GM12878 (cell line): ENCODE results near the gene ACOT6. TPM values are rescaled to one million over a fixed set of nuclear protein-coding genes. Genes with fewer than 3 reads are reported as not detected.

ENCODE experiments used
- ATF7 ChIP-seq: fragments of 450-650 bp; IDR thresholded peaks from 2 replicates; pipeline ENCODE4 v1.6.1; 2016; ENCODE audit warnings: low read depth, mild to moderate bottlenecking
- BCL11A ChIP-seq: IDR thresholded peaks from 2 replicates; pipeline ENCODE4 v1.6.1; 2011; ENCODE audit warnings: low read depth, low read length
- CEBPZ ChIP-seq: fragments of 150-350 bp; IDR thresholded peaks from 2 replicates; pipeline ENCODE4 v1.6.1; 2016; ENCODE audit warnings: low read depth, low read length
- CHD1 ChIP-seq: IDR thresholded peaks from 2 replicates; pipeline ENCODE4 v1.6.1; 2012; ENCODE audit warnings: low read depth, low read length, improper control_type of control experiment
- CREB1 ChIP-seq: IDR thresholded peaks from 2 replicates; pipeline ENCODE4 v1.6.1; 2012; ENCODE audit warnings: low read depth, mild to moderate bottlenecking, inconsistent platforms
- FOXK2 ChIP-seq: fragments of 450-650 bp; IDR thresholded peaks from 2 replicates; pipeline ENCODE4 v1.6.1; 2017; ENCODE audit warnings: mild to moderate bottlenecking, moderate library complexity
- IKZF2 ChIP-seq, 2 experiments: fragments of 450-650 bp; IDR thresholded peaks; 2 replicates each; pipeline ENCODE4 v1.6.1; 2017; ENCODE audit warnings: mild to moderate bottlenecking in 2 of 2, moderate library complexity in 2 of 2
- IRF5 ChIP-seq: fragments of 450-650 bp; IDR thresholded peaks from 2 replicates; pipeline ENCODE4 v1.6.1; 2017; ENCODE audit warnings: borderline replicate concordance
- JUND ChIP-seq: IDR thresholded peaks from 2 replicates; pipeline ENCODE4 v1.6.1; 2012; ENCODE audit warnings: low read depth, mild to moderate bottlenecking, low read length, improper control_type of control experiment, moderate library complexity
- KAT2A ChIP-seq: conservative IDR thresholded peaks from 2 replicates; pipeline ENCODE4 v1.6.1; 2011; ENCODE audit warnings: low read depth, low read length; ENCODE audit not compliant: control insufficient read depth
- MEF2A ChIP-seq: IDR thresholded peaks from 2 replicates; pipeline ENCODE4 v1.6.1; 2011; ENCODE audit warnings: low read depth, mild to moderate bottlenecking, low read length, moderate library complexity; ENCODE audit not compliant: insufficient read depth
- NR2C1 ChIP-seq: fragments of 450-650 bp; IDR thresholded peaks from 2 replicates; pipeline ENCODE4 v1.6.1; 2017; ENCODE audit warnings: antibody characterized with exemption, mild to moderate bottlenecking, moderate library complexity
- PAX5 ChIP-seq: IDR thresholded peaks from 2 replicates; pipeline ENCODE4 v1.6.1; 2011; ENCODE audit warnings: low read depth, low read length, borderline replicate concordance
- PBX3 ChIP-seq: IDR thresholded peaks from 2 replicates; pipeline ENCODE4 v1.6.1; 2011; ENCODE audit warnings: mild to moderate bottlenecking, low read depth, low read length, moderate library complexity; ENCODE audit not compliant: insufficient replicate concordance
- RAD21 ChIP-seq: IDR thresholded peaks from 2 replicates; pipeline ENCODE4 v1.6.1; 2011; ENCODE audit warnings: mild to moderate bottlenecking, low read depth, low read length, moderate library complexity; ENCODE audit not compliant: insufficient read depth
- SMAD5 ChIP-seq: IDR thresholded peaks from 2 replicates; pipeline ENCODE4 v1.6.1; 2016; ENCODE audit warnings: antibody characterized with exemption, low read depth
- SMC3 ChIP-seq: IDR thresholded peaks from 2 replicates; pipeline ENCODE4 v1.6.1; 2011; ENCODE audit warnings: low read length, improper control_type of control experiment, borderline replicate concordance
- SUPT20H ChIP-seq: IDR thresholded peaks from 2 replicates; pipeline ENCODE4 v1.6.1; 2011; ENCODE audit warnings: low read depth, mild to moderate bottlenecking, low read length, moderate library complexity, borderline replicate concordance; ENCODE audit not compliant: control insufficient read depth
- TAF1 ChIP-seq: IDR thresholded peaks from 2 replicates; pipeline ENCODE4 v1.6.1; 2011; ENCODE audit warnings: mild to moderate bottlenecking, low read depth, low read length, borderline replicate concordance
- TARDBP ChIP-seq: IDR thresholded peaks from 2 replicates; pipeline ENCODE4 v1.6.1; 2016; ENCODE audit warnings: borderline replicate concordance
- YBX1 ChIP-seq: fragments of 450-650 bp; IDR thresholded peaks from 2 replicates; pipeline ENCODE4 v1.6.1; 2016; ENCODE audit warnings: antibody characterized with exemption
- ZBTB11 ChIP-seq: fragments of 450-650 bp; formaldehyde crosslinking; IDR thresholded peaks from 2 replicates; pipeline ENCODE4 v1.5.0; 2022; ENCODE audit warnings: mild to moderate bottlenecking, missing genetic modification characterization
- polyA plus RNA-seq, 11 experiments: library from polyadenylated mRNA; depleted of rRNA in 4 of 11; unstranded in 6 of 11; stranded (reverse) in 5 of 11; fragments of >200 nt; fragmentation: Nextera tagmentation in 4 of 11; fragmentation: Illumina TruSeq in 1 of 11; extraction: Ambion mirVana in 4 of 11; extraction: Trizol in 1 of 11; gene quantifications; 1 replicate in 1 of 11; 2 replicates in 10 of 11; pipeline versions ENCODE4 v1.2.1 to v1.2.3, GENCODE V29; 2011 to 2016; ENCODE audit warnings: inconsistent platforms in 2 of 11, missing spikeins in 2 of 11, low read depth in 1 of 11
- total RNA-seq, 4 experiments: library from RNA; depleted of rRNA in 3 of 4; stranded (reverse); fragments of >200 nt in 3 of 4; fragmentation: Illumina TruSeq in 1 of 4; extraction: Trizol in 1 of 4; gene quantifications; 2 replicates each; pipeline versions ENCODE4 v1.2.1 to v1.2.3, GENCODE V29; 2013 to 2021

ACOT6 gene
- total and polyA plus RNA-seq, 10 of the 15 experiments (the other 5 are each of a cell fraction or from before 2014, with no cell fraction given) = not detected

GRCh38 chr14:73633116-73634010 lies 21.0 kb downstream of the ACOT6 start (continued):
- no peak; the same call in 1 of the 2 replicates for TF ChIP-seq CEBPZ
- no peak for TF ChIP-seq IRF5
- TF ChIP-seq CREB1 = no peak
- TF ChIP-seq RAD21 = peak; percentile 96
- TF ChIP-seq SMC3 = peak; percentile 89
- TF ChIP-seq IKZF2 (IDR thresholded peaks at IDR 0.05) = no peak
- TF ChIP-seq TAF1 = no peak
- no peak for TF ChIP-seq ZBTB11 (CRISPR knock-in tag)
- TF ChIP-seq YBX1 = no peak
- TF ChIP-seq PBX3 = no peak
- no peak for TF ChIP-seq SUPT20H
- no peak for TF ChIP-seq FOXK2
- TF ChIP-seq JUND = no peak
- 0 out of 2 replicates have a peak, but pooled peaks have one; percentile 6 for TF ChIP-seq PAX5
- TF ChIP-seq TARDBP = no peak
- no peak for TF ChIP-seq CHD1
- TF ChIP-seq MEF2A = no peak
- TF ChIP-seq SMAD5 = no peak
- TF ChIP-seq BCL11A = no peak
- no peak for TF ChIP-seq ATF7
- TF ChIP-seq NR2C1 = no peak
- TF ChIP-seq KAT2A = no peak
